SK-N-SH (cell line): Measurements from ENCODE around the gene LYRM4. TPM values are rescaled to one million over a fixed set of nuclear protein-coding genes. Genes with fewer than 3 reads are reported as not detected.
A peak's percentile ranks its signal among the peaks of the same experiment; 100 is the strongest.

Experiments
- CTCF ChIA-PET: fragments of 300-600, 350-600 bp; formaldehyde crosslinking; extraction: SDS; loops from one replicate; lab custom pipeline; 2021; lab: Yijun Ruan, JAX
- POLR2A ChIA-PET: fragments of 350-600 bp; sonication (Branson Sonifier 250); formaldehyde crosslinking; extraction: SDS; loops from one replicate; lab custom pipeline; 2020; ENCODE audit warnings: antibody characterized with exemption, inconsistent platforms; lab: Yijun Ruan, JAX
- DNase-seq: peaks from one replicate; pipeline ENCODE4 v3.0.0; 2012
- H2AFZ ChIP-seq: fragments of 200-600 bp; sonication (generic); 2 replicates; pipeline ENCODE4 v1.8.1; 2016; ENCODE audit warnings: antibody characterized with exemption, mild to moderate bottlenecking, low read depth
- H3F3A ChIP-seq: fragments of 200-600 bp; sonication (generic); replicated peaks from 2 replicates; pipeline ENCODE3; 2016; ENCODE audit warnings: antibody characterized with exemption, mild to moderate bottlenecking; ENCODE audit not compliant: insufficient read depth
- H3K27ac ChIP-seq, 2 experiments: fragments of 200-500 bp in 1 of 2; fragments of 200-600 bp in 1 of 2; sonication (Bioruptor generic) in 1 of 2; sonication (generic), shearing (Covaris generic) in 1 of 2; 2 replicates each; pipeline versions ENCODE4 v1.5.1 to v1.6.1; 2014 to 2016; ENCODE audit warnings: low read depth in 2 of 2, inconsistent platforms in 1 of 2, low read length in 1 of 2, mild to moderate bottlenecking in 1 of 2, mixed read lengths in 1 of 2
- H3K27me3 ChIP-seq: fragments of 200-600 bp; sonication (generic), shearing (Covaris generic); 2 replicates; pipeline ENCODE4 v1.6.1; 2016; ENCODE audit warnings: mixed run types; ENCODE audit not compliant: insufficient read depth
- H3K36me3 ChIP-seq, 2 experiments: fragments of 200-500 bp in 1 of 2; fragments of 200-600 bp in 1 of 2; sonication (Bioruptor generic) in 1 of 2; sonication (generic) in 1 of 2; replicated peaks in 1 of 2; 2 replicates each; pipeline versions ENCODE3 to v1.5.1; 2014 to 2016; ENCODE audit warnings: low read length in 1 of 2, mild to moderate bottlenecking in 1 of 2; ENCODE audit not compliant: insufficient read depth in 2 of 2, control insufficient read depth in 1 of 2
- H3K4me1 ChIP-seq, 2 experiments: fragments of 200-500 bp in 1 of 2; fragments of 200-600 bp in 1 of 2; sonication (Bioruptor generic) in 1 of 2; sonication (generic), shearing (Covaris generic) in 1 of 2; 2 replicates each; pipeline versions ENCODE4 v1.5.1 to v1.6.1; 2014 to 2016; ENCODE audit warnings: low read depth in 1 of 2, low read length in 1 of 2, mixed run types in 1 of 2; ENCODE audit not compliant: insufficient read depth in 2 of 2, control insufficient read depth in 1 of 2
- H3K4me2 ChIP-seq: fragments of 200-600 bp; sonication (generic), shearing (Covaris generic); 2 replicates; pipeline ENCODE4 v1.6.1; 2017; ENCODE audit warnings: mixed run types
- H3K4me3 ChIP-seq, 2 experiments: fragments of 200-500 bp in 1 of 2; fragments of 200-600 bp in 1 of 2; sonication (Bioruptor generic) in 1 of 2; sonication (generic), shearing (Covaris generic) in 1 of 2; 2 replicates each; pipeline versions ENCODE4 v1.5.1 to v1.8.1; 2014 to 2016; ENCODE audit warnings: low read depth in 2 of 2, inconsistent platforms in 1 of 2, low read length in 1 of 2, mild to moderate bottlenecking in 1 of 2, mixed read lengths in 1 of 2, moderate library complexity in 1 of 2
- H3K79me2 ChIP-seq: fragments of 200-600 bp; sonication (generic); 2 replicates; pipeline ENCODE4 v1.8.1; 2017; ENCODE audit warnings: mild to moderate bottlenecking; ENCODE audit not compliant: insufficient read depth
- H3K9ac ChIP-seq: fragments of 200-600 bp; sonication (generic); 2 replicates; pipeline ENCODE4 v1.6.1; 2017; ENCODE audit warnings: mixed run types
- H3K9me2 ChIP-seq: fragments of 200-600 bp; sonication (generic); 2 replicates; pipeline ENCODE4 v1.6.1; 2017; ENCODE audit warnings: mixed run types
- H3K9me3 ChIP-seq: fragments of 200-600 bp; sonication (generic); 2 replicates; pipeline ENCODE4 v1.6.1; 2017; ENCODE audit warnings: mixed run types, mild to moderate bottlenecking, moderate library complexity
- H4K20me1 ChIP-seq: fragments of 200-600 bp; sonication (generic); 2 replicates; pipeline ENCODE4 v1.6.1; 2017; ENCODE audit warnings: mild to moderate bottlenecking, mixed run types; ENCODE audit not compliant: insufficient read depth
- CHD2 ChIP-seq: fragments of 150-350 bp; IDR thresholded peaks from 2 replicates; pipeline ENCODE4 v1.6.1; 2018; ENCODE audit warnings: low read length; ENCODE audit not compliant: partially characterized antibody
- ELF1 ChIP-seq: IDR thresholded peaks from 2 replicates; pipeline ENCODE4 v1.4.0; 2012
- EP300 ChIP-seq, 2 experiments: IDR thresholded peaks; 2 replicates each; pipeline versions ENCODE4 v1.4.0 to v1.6.1; 2012; ENCODE audit warnings: borderline replicate concordance in 1 of 2, low read depth in 1 of 2, low read length in 1 of 2
- FOSL2 ChIP-seq: IDR thresholded peaks from 2 replicates; pipeline ENCODE4 v1.4.0; 2012; ENCODE audit warnings: low read depth, mild to moderate bottlenecking, moderate library complexity, borderline replicate concordance
- FOXJ3 ChIP-seq: sonication (generic); formaldehyde crosslinking; IDR thresholded peaks from 2 replicates; pipeline ENCODE4 v1.5.1; 2020; ENCODE audit warnings: mild to moderate bottlenecking, missing genetic modification reagents
- FOXM1 ChIP-seq: IDR thresholded peaks from 2 replicates; pipeline ENCODE4 v1.4.0; 2012; ENCODE audit warnings: low read depth, mild to moderate bottlenecking
- GABPA ChIP-seq: IDR thresholded peaks from 2 replicates; pipeline ENCODE4 v1.4.0; 2012; ENCODE audit warnings: low read depth, mild to moderate bottlenecking
- IRF3 ChIP-seq: fragments of 150-350 bp; IDR thresholded peaks from 2 replicates; pipeline ENCODE4 v1.6.1; 2016; ENCODE audit warnings: mild to moderate bottlenecking, low read depth, low read length
- JUND ChIP-seq: IDR thresholded peaks from 2 replicates; pipeline ENCODE4 v1.4.0; 2012
- MAX ChIP-seq: IDR thresholded peaks from 2 replicates; pipeline ENCODE4 v1.4.0; 2012; ENCODE audit warnings: low read depth
- NFIC ChIP-seq: IDR thresholded peaks from 2 replicates; pipeline ENCODE4 v1.4.0; 2012; ENCODE audit warnings: borderline replicate concordance
- NRF1 ChIP-seq: IDR thresholded peaks from 2 replicates; pipeline ENCODE4 v1.6.1; 2012; ENCODE audit warnings: low read depth, mild to moderate bottlenecking, low read length
- PBX3 ChIP-seq: IDR thresholded peaks from 2 replicates; pipeline ENCODE4; 2012
- POLR2AphosphoS5 ChIP-seq: IDR thresholded peaks from 2 replicates; pipeline ENCODE4 v1.6.1; 2012; ENCODE audit warnings: low read depth, low read length
- RAD21 ChIP-seq: IDR thresholded peaks from 2 replicates; pipeline ENCODE4 v1.6.1; 2012; ENCODE audit warnings: mild to moderate bottlenecking, low read length
- RCOR1 ChIP-seq: fragments of 150-350 bp; IDR thresholded peaks from 2 replicates; pipeline ENCODE4 v1.6.1; 2017; ENCODE audit warnings: antibody characterized with exemption, low read length
- RFX5 ChIP-seq: IDR thresholded peaks from 2 replicates; pipeline ENCODE4 v1.6.1; 2012; ENCODE audit warnings: mild to moderate bottlenecking, improper control_type of control experiment, low read length
- SIN3A ChIP-seq: IDR thresholded peaks from 2 replicates; pipeline ENCODE4 v1.6.1; 2012; ENCODE audit warnings: low read depth, mild to moderate bottlenecking, low read length, moderate library complexity, borderline replicate concordance
- SMC3 ChIP-seq: IDR thresholded peaks from 2 replicates; pipeline ENCODE4 v1.6.1; 2012; ENCODE audit warnings: low read depth, low read length, improper control_type of control experiment
- TCF12 ChIP-seq: IDR thresholded peaks from 2 replicates; pipeline ENCODE4 v1.4.0; 2012
- TEAD4 ChIP-seq: IDR thresholded peaks from 2 replicates; pipeline ENCODE4 v1.4.0; 2012; ENCODE audit warnings: mild to moderate bottlenecking, borderline replicate concordance; ENCODE audit not compliant: insufficient read depth
- USF1 ChIP-seq: IDR thresholded peaks from 2 replicates; pipeline ENCODE4 v1.4.0; 2012; ENCODE audit warnings: low read depth, borderline replicate concordance
- YY1 ChIP-seq: IDR thresholded peaks from 2 replicates; pipeline ENCODE4 v1.4.0; 2012; ENCODE audit warnings: low read depth, mild to moderate bottlenecking
- WGBS: methylation state at CpG from one replicate; pipeline ENCODE4 v1.1.6; 2017; ENCODE audit warnings: low lambda C conversion rate; 5-methylcytosine and 5-hydroxymethylcytosine counted together
- polyA plus RNA-seq, 3 experiments: library from polyadenylated mRNA; depleted of rRNA; stranded (reverse); fragments of >200 nt; gene quantifications; 2 replicates each; pipeline ENCODE4 v1.2.3, GENCODE V29; 2012
- TF ChIP-seq, protein P1 (sequence below): fragments of 150-350 bp; IDR thresholded peaks from 2 replicates; pipeline ENCODE4 v1.6.1; 2017; ENCODE audit warnings: antibody characterized with exemption, low read length, low read depth, borderline replicate concordance
- TF ChIP-seq, protein P2 (sequence below): IDR thresholded peaks from 2 replicates; pipeline ENCODE4 v1.6.1; 2012; ENCODE audit warnings: mild to moderate bottlenecking, low read depth, low read length, moderate library complexity

The LYRM4 gene
- polyA plus RNA-seq, 1 of the 3 experiments (the other 2 are of a cell fraction) = 37.2 TPM

- no peak for TF ChIP-seq FOXJ3 (CRISPR knock-in tag)
- TF ChIP-seq FOSL2 = peak; percentile 82
- TF ChIP-seq, protein P1, sequence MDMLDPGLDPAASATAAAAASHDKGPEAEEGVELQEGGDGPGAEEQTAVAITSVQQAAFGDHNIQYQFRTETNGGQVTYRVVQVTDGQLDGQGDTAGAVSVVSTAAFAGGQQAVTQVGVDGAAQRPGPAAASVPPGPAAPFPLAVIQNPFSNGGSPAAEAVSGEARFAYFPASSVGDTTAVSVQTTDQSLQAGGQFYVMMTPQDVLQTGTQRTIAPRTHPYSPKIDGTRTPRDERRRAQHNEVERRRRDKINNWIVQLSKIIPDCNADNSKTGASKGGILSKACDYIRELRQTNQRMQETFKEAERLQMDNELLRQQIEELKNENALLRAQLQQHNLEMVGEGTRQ = no peak
- no peak for TF ChIP-seq ELF1
- TF ChIP-seq YY1 = no peak
- peak; percentile 53; the same call in 1 of the 2 replicates for TF ChIP-seq TEAD4
- no peak for TF ChIP-seq USF1
- no peak for TF ChIP-seq SMC3
- no peak for TF ChIP-seq GABPA
- peak; percentile 83 for TF ChIP-seq TCF12
- TF ChIP-seq SIN3A = no peak
- TF ChIP-seq FOXM1 = no peak
- TF ChIP-seq RCOR1 = no peak
- TF ChIP-seq NFIC = no peak
- peak in 1 of 2 experiments; percentile 50; a peak in 1 of 4 replicates for TF ChIP-seq EP300 (IDR thresholded peaks at IDR 0.05; ENCODE audit: borderline replicate concordance in 1 of 2, low read depth in 1 of 2, low read length in 1 of 2)
- TF ChIP-seq IRF3 = no peak
- no peak for TF ChIP-seq RFX5
- TF ChIP-seq PBX3 = peak; percentile 95
- TF ChIP-seq MAX = peak; percentile 80
Measured at GRCh38 chr6:5112066-5112799, 148.5 kb downstream of the LYRM4 start (continued).

- Histone ChIP-seq H3F3A (peaks cover 5% of the 10 kb centered on the region), H3K79me2 (no peaks in the 10 kb centered on the region), H3K36me3 (peaks cover 0 to 3% of the 10 kb centered on the region in 2 experiments), H3K4me1 (peaks cover 0 to 1% of the 10 kb centered on the region in 2 experiments; a peak in 2 of 4 replicates), H3K9me2 (no peaks in the 10 kb centered on the region), H3K27me3 (no peaks in the 10 kb centered on the region), H3K4me2 (no peak overlapping the region), H4K20me1 (0 out of 2 replicates have a peak, but pooled peaks cover 8% of the 10 kb centered on the region), H3K4me3 (no peak overlapping the region), H3K9ac (no peak overlapping the region), H2AFZ (no peak overlapping the region), H3K9me3 (no peaks in the 10 kb centered on the region), H3K27ac (no peak overlapping the region)
- ChIA-PET POLR2A (no interaction called here), CTCF (no interaction called here)
- WGBS = 95% methylated on average over 7 of the region's 7 CpGs
- DNase-seq = no peak
- TF ChIP-seq FOXJ3 (CRISPR knock-in tag) = no peak
- no peak for TF ChIP-seq SMC3
- no peak for TF ChIP-seq RAD21
- no peak for TF ChIP-seq POLR2AphosphoS5
- TF ChIP-seq ELF1 = no peak
- TF ChIP-seq, protein P2, sequence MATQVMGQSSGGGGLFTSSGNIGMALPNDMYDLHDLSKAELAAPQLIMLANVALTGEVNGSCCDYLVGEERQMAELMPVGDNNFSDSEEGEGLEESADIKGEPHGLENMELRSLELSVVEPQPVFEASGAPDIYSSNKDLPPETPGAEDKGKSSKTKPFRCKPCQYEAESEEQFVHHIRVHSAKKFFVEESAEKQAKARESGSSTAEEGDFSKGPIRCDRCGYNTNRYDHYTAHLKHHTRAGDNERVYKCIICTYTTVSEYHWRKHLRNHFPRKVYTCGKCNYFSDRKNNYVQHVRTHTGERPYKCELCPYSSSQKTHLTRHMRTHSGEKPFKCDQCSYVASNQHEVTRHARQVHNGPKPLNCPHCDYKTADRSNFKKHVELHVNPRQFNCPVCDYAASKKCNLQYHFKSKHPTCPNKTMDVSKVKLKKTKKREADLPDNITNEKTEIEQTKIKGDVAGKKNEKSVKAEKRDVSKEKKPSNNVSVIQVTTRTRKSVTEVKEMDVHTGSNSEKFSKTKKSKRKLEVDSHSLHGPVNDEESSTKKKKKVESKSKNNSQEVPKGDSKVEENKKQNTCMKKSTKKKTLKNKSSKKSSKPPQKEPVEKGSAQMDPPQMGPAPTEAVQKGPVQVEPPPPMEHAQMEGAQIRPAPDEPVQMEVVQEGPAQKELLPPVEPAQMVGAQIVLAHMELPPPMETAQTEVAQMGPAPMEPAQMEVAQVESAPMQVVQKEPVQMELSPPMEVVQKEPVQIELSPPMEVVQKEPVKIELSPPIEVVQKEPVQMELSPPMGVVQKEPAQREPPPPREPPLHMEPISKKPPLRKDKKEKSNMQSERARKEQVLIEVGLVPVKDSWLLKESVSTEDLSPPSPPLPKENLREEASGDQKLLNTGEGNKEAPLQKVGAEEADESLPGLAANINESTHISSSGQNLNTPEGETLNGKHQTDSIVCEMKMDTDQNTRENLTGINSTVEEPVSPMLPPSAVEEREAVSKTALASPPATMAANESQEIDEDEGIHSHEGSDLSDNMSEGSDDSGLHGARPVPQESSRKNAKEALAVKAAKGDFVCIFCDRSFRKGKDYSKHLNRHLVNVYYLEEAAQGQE = no peak
- no peak for TF ChIP-seq CHD2
- TF ChIP-seq EP300 (IDR thresholded peaks at IDR 0.05; ENCODE audit: borderline replicate concordance in 1 of 2, low read depth in 1 of 2, low read length in 1 of 2) = no peak
- no peak for TF ChIP-seq USF1
- TF ChIP-seq NRF1 = no peak
- no peak for TF ChIP-seq JUND
Measured at GRCh38 chr6:5111626-5112025, 149.1 kb downstream of the LYRM4 start.
